Measurements from ENCODE around the gene CHMP2B. TPM values are rescaled to one million over a fixed set of nuclear protein-coding genes. Genes with fewer than 3 reads are reported as not detected.

Gene CHMP2B
- 75.1 to 99.2 TPM (median 84.6 TPM) in 5 replicates for total RNA-seq (2022; extraction: Qiagen RNA extraction; ENCODE audit: low read depth)

DNA sequence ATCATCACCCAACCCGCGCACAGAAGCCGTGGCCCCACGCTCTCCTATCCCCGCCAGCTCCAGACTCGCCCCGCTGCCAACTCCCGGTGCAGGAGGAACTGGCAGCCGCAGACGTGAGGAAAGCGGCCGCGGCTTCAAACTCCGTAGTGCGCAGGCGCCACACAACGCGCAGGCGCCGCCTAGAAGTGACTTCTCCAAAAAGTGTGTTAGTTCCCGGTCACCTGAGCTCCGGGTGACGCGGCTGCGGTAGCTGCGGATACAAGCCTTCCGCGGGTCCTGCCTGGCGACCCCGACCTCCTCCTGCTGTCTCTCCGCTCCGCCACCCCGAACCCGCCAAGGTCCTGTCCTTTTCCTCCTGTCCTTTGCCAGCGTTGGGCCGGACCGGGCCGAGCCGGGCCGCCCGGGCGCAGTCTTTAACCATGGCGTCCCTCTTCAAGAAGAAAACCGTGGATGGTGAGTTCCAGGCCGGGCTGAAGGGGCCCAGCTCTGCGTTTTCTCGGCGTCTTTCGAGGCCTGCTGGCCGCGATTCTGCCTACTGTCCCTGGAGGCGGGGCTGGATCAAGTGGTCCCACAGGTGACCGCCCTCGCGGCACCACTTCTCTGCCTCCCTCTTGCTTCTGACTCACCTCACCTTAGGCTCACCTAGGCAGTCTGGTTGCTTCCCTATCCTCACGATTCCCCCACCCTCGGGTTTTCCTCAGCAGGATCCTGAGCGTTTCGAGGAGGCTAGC is at the start of gene CHMP2B:
TSS of gene CHMP2B (plus strand) at position 206 of the 731 bp plus-strand sequence. CDS start at position 420, 214 bp downstream.

GRCh38 chr3:87276484-87276883 is 49.4 kb downstream of the CHMP2B start, which contains the start of gene POU1F1:
POU1F1 (minus strand) TSS chr3:87276584; CDS start chr3:87276462, 122 bp downstream.

Other genes with a start within 250 kb of the CHMP2B start
- 6.1 to 12.1 TPM (median 9.2 TPM) in 5 replicates for gene VGLL3, start 236.2 kb upstream of the CHMP2B start, total RNA-seq (2022; extraction: Qiagen RNA extraction; ENCODE audit: low read depth)
- not detected in 5 replicates for gene POU1F1, start 49.3 kb downstream of the CHMP2B start, total RNA-seq (2022; extraction: Qiagen RNA extraction; ENCODE audit: low read depth)